DMS79 (cell line): ENCODE data around the gene CNTN1.

Source experiments
- DNase-seq: peaks from one replicate; lab custom pipeline; 2025; lab: John Stamatoyannopoulos, UW

Gene CNTN1

DNA sequence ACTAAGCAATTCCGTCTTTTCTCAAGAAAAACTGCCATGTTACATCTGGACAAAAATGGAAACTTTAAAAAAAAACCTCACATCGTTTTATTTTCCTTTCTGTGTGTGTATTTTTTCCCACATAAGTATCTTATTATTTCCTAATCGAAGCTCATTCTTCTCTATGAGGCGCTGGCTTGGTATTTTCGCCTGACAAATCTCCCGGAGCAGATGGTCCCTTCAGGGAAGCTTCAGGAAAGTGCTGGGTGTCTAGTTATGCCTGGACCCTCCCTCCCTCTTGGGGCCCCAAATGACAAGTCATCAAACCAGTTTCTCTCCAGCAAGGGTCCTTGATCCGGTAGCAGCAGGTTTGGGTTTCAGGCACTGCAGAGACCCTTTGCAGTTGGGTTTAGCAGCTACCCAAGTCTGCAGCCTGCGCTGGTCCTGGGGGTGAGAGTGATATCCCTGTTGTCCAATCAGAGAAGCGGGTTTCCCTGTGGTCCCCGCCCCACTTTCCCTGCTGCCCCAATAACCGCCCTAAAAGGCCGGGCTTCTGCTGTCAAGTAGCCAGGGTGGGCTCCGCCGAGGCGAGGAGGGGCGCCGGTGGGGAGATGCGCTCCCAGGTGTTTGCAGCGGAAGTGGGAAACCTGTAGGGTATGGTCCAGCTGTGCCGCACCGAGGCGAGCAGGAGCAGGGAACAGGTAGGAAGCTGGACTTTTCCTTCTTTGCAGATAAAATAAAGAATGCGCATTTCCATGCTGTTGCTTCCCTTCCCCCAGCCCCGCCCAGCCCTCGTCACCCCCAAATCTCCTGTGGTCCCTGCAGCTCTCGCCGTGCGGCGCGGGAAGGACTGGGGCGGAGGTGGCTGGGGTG is at the start of gene CNTN1:
Gene CNTN1 (plus strand): TSS at position 527 of the 852 bp plus-strand sequence.
- no peak for DNase-seq

DNA sequence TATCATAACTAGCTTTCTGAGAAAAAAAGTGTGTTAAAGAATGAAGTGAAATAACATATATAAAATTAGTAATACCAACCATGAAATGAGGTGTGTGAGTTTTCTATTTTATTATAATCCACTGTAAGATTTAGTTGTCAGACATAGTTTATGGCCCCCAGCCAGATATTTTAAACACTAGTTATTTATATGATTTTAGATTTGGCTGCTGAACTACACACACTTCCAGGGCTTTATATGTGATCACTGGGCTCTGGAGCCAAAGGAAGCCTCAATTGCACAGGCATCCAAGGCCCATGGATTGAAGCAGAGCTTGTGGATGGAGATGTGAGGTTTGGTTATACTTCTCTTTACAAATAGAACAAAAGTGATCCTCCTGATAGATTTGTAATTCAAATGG is 48.7 kb upstream of the CNTN1 start:
- no peak for DNase-seq

DNA sequence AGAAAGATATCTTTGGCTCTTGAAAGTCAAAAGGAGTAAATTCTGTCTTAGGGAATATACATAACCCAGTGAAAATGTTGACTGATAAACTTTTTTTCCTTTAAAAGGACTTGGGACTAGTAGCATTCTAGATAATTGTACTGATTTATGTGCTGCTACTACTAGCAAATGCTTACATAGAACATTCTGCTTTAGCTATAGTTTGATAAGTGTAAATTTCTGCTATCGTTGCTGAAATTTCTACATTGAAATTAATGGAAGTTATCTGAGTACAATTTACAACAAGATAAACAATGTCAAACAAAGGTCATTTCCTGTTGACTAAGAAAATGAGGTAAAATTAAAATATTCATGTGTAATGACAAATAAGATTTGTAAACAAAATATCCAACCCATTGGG is 48.3 kb upstream of the CNTN1 start:
- no peak for DNase-seq

DNA sequence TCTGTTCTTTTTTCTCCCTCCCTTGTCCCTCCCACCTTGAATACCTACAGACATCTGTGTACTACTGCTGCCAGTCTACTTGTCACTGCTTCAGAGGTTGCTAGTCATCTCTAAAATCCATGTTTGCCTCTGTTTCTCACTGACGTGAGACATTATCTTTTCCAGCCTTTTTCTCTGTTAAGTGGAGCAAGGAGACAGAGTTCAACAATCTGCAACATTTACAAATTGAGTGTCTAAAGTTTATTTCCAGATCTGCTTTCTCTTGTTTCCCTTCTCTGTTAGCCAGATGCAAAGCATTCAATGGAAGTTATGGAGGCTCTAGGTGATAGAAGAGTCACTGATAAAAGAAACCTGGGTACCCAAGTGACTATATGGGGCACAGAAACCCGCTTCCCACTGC is 47.5 kb upstream of the CNTN1 start:
- no peak for DNase-seq

DNA sequence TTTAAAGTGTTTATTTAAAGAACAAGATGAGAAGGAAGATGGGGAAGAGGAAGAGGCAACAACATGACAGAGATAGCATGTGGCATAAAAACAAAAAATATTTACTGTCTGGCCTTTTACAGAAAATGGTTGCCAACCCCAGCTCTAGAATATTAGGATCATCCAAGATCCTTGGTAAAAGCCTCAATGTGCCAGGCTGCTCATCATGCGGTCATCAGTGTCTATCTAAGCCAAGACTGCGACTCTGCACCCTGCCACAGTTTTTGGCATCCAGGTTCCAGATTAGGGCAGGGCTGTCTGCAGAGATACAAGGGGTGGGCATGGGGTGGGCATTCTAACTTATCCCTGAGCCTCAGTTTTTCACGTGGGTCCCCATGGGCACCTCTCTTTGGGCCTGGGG is 46.9 kb upstream of the CNTN1 start:
- DNase-seq = no peak

DNA sequence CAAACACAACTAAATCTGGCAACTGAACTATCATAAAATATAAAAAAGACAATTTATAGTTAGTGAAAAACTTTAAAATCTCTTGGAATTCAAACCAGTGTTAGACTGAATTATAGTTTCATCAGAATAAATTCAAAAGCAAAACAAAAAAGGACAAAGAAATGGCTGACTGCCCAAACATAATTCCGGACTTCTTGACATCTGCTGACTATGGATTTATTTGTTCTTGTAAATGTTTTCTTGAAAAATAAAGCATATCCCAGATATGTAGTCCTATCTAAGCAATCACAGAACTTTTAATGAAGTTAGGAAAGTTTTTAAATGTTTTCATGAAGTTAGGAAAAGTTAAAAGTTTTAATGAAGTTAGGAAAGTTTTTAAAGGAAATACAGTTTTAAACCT is 45.8 kb upstream of the CNTN1 start:
- DNase-seq = no peak

DNA sequence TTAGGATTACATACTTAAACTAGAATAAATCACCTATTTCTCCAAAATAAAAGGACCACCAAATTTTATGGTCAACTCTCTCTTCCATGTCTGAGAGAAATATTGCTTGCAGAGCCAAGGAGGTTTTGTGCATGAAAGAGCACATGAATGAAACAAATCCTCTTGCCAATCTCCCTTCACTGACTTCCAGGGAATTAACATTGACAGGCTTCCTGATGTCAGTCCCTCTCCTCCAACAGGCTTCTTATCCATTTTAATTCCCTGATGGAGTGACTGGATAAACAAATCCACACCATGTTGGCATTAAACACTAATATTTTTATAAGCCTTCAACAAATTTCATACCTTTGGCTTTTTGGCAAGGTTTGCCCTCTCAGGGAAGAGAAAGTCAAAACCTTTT is 45.3 kb upstream of the CNTN1 start:
- DNase-seq = no peak

DNA sequence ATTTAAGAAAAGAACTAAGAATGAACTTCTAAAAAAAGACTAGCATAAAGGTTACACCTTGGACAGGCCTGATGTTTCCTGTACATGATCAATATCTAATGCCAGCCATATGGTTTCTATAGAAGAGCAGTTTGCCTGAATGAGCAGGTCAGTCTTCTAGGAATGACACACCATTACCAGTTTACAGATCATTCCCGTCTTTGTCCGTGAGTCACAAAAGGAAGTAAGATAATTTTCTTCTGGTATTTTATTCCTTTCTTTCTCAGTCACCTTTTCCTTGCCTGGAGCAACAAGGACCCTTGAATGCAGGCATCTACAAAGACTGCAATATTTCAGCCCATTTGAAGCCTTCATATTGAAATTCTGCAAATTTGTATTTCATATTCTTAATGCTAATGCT is 44.6 kb upstream of the CNTN1 start:
- no peak for DNase-seq

DNA sequence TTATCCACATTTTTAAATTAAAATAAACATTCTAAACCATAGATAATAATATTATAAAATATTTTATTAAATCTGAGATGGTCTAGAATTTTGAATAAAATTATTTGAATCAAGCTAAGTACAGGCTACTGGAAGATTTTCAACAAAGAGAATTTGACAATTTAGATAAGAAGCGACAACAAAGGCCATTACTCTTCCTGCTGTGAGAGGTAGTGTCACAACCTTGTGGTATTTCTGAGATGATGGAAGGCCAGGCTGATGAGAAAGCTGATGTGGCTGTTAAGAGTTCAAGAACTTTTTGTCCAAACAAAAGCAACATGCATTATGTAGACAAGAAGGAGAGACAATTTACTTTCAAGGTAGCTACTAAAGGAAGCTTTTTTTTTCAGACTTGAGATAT is 43.7 kb upstream of the CNTN1 start:
- no peak for DNase-seq

DNA sequence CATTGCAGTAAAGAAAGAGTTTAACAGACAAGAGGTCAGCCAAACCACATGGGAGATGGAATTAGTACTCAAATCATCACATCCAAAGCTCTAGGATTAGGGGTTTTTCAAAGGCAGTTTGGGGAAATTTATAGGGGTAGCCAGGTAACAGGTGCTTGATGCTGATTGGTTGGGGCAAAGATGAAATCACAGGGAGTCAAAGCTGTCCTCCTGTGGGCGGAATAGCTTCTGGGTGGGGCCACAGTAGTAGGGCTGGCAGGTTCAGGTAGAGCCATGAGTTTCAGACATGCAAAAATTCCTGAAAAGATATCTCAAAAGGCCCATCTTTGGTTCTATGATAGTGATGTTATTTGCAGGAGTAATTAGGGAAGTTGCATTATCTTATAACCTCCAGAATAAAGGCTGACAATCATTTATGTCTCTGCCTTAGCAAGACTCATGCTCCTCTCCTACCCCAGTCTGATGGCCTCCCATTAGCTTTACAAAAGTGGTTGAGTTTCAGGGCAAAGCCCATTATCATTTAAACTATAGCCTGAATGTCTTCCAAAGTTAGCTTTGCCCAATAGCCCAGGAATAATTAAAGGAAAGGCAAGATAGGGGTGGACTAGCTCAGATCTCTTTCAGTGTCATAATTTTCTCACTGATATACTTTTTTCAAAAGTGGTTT is 42.1 kb upstream of the CNTN1 start:
- DNase-seq = no peak

DNA sequence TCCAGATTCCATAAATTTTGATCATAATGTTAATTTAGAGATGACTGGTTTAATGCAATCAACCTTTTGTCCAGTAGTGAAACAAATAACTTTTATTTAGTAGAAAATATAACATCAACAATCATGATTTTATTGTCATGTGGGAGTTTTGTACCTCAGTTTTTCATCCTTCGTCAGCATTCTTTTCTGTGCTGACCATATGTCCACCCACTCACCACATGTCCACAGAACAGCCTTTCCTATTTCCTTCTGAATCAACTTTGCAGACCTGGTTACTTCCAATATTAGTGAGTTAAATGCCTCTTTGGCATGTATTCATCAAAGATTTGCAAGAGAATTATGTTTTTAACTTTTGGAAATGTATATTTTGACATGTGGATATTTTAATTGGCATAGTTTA is 36.8 kb upstream of the CNTN1 start:
- DNase-seq = no peak

DNA sequence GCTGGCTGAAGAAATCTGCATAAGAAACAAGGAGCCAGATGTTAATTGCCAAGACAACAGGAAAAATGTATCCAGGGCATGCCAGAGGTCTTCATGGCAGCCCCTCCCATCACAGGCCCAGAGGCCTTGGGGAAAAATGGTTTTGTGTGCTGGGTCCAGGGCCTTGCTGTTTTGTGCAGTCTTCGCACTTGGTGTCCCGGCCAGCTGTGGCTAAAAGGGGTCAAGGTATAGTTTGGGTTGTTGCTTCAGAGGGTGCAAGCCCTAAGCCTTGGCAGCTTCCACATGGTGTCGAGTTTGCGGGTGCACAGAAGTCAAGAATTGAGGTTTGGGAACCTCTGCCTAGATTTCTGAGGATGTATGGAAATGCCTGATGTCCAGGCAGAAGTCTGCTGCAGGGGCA is 29.9 kb upstream of the CNTN1 start:
- no peak for DNase-seq

DNA sequence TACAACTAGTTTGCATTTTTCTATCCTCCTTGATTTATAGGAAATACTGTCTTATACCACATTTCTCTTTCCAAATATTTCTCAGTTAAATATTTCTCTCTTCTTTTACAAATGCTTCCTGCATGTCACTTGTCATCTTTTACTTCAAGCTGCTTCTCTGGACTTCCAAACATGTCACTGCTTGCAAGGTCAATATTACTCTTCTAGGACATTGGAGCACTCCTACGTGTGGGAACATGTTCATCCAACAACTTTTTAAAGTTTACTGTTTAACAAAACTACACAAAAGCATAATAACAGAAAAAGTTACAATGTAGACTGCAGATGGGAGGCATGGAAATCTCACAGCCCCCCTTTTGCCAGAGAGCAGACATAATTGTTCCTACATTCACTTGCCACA is 28.5 kb upstream of the CNTN1 start:
- no peak for DNase-seq

DNA sequence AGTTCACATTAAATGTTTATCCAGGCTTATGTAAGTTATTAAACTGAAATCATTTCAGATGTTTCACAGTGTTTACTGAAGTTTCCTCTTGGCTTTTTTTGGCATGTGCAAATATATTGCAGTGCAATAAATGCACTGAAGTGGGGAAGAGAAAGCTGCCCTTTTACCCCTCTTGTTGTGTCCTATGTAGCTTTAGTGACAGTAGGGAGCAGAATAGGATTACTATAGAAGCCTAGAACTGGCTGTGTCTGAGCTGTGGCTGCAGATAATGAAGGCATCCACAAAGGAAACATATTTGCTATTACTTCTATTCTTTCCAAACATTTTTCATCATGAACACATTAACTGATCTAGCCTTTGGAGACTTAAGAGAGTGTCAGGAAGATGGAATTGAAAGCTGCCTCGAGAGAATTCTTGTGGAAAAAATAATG is 24.1 kb upstream of the CNTN1 start:
- DNase-seq = no peak

DNA sequence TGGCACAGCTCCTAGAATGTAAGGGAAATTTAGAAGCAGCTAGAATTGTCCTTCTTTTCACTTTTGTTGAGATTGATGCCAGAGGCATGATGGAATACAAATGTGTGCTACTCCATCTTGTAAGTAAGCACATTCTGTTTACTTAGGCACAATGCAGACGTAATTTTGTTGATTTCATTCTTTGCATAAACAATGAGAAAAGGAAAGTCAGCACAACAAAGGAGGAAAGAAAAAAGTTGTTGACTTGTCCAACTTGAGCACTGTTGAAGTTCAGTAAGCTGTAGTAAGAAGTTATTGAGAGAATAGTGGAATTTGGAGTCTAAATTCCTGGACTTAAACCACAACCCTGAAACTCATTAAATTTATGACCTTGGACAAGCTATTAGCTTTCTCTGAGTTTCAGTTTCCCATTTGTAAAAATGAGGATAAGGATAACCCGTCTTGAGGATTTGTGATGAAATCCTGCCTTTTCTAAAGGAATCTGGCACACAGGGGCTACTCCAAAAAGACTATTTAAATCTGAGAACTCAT is 19.4 kb upstream of the CNTN1 start:
- no peak for DNase-seq

DNA sequence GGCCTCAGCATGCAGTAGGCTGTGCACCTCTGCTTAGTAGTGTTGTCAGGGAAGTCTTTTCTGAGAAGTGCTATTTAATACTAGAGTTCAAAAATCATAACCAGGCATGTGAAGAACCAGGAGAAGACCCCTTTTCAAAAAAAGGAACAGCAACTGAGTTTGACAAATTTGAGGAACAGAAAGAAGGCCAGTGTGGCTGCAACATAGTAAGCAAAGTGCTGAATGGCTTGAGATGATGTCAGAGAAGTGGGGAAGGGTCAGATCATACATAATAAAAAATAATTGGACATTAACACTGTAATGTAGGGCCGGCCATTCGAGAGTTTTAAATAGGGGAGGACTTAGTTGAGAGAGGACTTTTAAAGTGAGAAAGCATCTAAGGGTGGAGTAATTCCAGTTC is 11.1 kb upstream of the CNTN1 start:
- DNase-seq = no peak

DNA sequence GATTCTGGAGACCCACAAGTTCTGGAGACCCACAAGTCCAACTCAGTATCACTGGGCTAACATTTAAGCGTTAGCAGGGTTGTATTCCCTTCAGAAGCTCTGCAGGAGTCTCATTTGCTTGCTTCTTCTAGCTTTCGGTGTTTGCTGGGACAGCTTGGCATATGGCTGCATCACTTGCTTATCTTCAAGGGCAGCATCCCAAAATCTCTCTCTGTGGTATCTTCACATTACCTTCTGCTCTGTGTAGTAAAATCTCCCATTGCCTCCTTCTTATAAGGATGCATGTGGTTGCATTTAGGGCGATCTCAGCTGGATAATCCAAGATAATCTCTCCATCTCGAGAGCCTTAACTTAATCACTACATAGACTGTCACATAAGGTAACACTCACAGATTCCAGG is 7.3 kb upstream of the CNTN1 start:
- DNase-seq = no peak

DNA sequence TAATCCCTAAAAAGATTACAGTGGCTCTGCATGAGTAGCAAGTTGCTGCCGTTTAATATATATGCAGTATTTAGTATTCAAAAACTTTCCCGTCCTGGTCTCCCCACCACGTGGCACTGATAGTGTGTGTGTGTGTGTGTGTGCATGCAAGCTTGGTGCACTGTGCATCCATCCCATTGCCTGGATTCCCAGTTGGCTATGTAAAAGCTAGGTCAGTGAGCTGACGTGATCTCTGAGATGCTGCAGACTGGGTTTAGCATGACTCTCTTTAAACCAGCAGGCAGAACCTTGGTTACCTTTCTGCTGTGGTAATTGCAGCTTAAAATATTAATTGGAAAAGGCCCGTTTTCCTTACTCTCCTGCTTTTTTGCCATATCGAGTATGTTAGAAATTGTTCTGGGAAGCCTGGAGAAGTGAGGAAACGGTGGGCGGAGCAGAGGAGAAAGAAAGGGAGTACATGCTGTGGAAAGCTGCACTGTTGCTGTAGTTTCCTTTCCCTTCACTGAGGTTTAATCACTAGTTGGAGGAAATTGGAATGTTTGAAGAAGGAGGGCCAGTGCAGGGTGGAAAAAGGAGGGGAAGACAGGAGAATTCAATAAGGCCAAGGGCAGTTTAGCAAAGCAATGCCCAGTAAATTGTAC is 4.0 kb upstream of the CNTN1 start:
- no peak for DNase-seq

DNA sequence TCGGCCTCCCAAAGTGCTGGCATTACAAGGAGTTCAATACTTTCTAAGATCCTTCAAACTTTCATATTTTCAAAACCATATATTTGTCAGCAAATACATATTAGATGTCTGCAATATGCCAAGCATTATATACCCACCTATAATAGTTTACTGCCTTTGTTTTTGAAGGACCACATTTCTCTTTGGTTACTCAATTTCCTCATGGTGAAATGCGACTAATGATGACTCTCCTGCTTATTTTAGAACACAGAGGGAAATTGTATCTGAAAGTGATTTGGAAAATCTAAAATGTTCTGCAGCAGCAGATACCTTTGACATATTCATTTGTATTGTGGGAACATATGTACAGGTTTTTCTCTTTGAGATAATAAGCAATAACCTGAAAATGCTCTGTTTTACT is 2.7 kb upstream of the CNTN1 start:
- no peak for DNase-seq

DNA sequence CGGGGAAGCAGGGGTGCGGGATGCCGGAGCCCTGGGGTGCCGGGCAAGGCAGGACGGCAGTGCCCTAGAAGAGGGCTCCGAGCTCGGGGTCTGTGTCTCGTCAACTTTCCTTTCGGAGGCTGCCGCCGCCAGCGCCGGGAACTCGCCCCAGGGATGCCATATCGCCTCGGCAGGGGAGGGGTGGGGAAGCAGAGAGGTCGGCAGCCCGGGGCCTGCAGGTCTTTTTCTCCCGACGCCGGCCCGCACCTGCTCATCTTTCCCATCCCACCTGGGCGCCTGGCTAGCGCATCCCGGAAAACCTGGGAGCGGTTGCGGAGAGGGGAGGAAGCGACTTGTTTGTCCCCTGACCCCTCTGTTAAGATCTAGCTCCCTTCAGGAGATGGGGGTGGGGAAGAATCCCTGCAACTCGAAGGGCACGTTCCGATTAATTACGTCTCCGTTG is 547 bp downstream of the CNTN1 start:
- DNase-seq = no peak

DNA sequence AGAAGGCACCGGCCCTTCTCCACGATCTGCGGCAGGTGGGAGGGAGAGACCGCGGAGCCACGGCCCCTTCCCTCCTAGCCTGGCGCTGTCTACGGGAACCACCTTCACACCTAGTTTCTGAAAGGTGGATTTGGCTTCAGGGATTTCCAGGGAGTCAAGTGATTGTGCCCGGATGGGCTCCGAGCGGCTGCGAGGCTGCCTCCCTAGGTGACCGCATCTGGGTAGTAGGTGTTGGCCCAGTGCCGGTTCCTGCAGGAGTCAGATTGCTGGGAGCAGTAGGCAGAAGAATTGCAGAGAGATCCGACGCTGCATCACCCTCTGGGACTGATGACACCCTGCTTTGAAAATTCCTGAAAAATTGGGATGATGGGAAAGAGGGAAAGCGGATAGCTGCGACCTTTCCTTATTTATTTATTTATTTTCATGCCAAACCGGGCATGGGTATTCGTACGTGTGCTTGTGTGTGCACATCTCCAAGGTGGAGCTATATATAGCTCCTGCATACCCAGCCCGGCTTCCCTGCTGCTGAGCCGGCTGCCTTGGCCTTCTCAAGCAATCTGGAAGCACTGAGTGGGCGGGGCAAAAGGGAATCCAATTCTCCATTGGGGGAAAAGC is 1.1 kb downstream of the CNTN1 start:
- no peak for DNase-seq

DNA sequence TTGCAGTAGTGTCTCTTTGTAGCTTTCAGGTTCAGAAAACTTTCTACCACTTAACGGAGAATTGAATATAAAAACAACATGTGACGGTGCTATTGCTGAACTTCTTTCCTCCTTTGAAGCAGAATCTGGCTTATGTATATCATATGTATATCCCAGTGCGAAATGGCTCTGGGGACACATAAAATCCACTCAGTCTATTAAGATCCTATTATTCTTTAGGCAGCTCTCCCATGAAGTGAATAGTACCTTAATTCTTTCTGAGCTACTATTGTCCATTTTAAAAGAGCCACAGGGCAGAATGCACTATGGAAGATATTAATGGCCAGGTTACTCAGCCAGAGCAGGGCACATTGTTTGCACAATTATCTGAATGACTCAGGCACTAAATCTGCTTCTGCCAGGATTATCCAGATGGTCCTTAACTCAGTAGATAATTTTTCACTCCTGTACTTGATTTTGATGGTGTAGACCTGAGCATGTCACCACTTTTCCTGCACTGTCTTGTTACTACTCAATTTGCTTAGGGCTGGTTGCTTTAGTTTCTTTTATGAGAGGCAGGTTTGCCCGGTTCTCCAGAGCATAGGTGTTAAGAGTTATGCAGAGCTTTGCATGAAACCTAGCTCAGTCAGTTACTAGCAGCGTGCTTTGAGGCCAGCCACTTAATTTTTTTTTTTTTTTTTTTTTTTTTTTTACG is 5.5 kb downstream of the CNTN1 start:
- no peak for DNase-seq
